Measurements from ENCODE around the gene MBTPS1.

Gene MBTPS1

GRCh38 chr16:84049403-84050060, 67.2 kb downstream of the MBTPS1 start:
- no peak for DNase-seq

- no peak for DNase-seq
Observed at GRCh38 chr16:84048871-84049270, 67.9 kb downstream of the MBTPS1 start.

- DNase-seq = no peak
Observed at GRCh38 chr16:84048270-84048669, 68.5 kb downstream of the MBTPS1 start.

GRCh38 chr16:84047626-84048025, 69.1 kb downstream of the MBTPS1 start:
- no peak for DNase-seq

GRCh38 chr16:84047206-84047605, 69.5 kb downstream of the MBTPS1 start:
- DNase-seq = no peak

- no peak for DNase-seq
Observed at GRCh38 chr16:84045818-84046470, 70.8 kb downstream of the MBTPS1 start.

GRCh38 chr16:84045001-84045817, 71.5 kb downstream of the MBTPS1 start:
- DNase-seq = no peak

GRCh38 chr16:84044118-84044488, 72.6 kb downstream of the MBTPS1 start:
- DNase-seq = no peak

GRCh38 chr16:84043486-84044117, 73.1 kb downstream of the MBTPS1 start:
- no peak for DNase-seq

- no peak for DNase-seq
Observed at GRCh38 chr16:84042879-84043485, 73.8 kb downstream of the MBTPS1 start.

- no peak for DNase-seq
Observed at GRCh38 chr16:84042308-84042878, 74.3 kb downstream of the MBTPS1 start, which contains the start of gene SLC38A8. Gene SLC38A8, minus strand, starts transcription at chr16:84042795. Its CDS starts 638 bp downstream, at chr16:84042157.

- no peak for DNase-seq
Observed at GRCh38 chr16:84041881-84042280, 74.9 kb downstream of the MBTPS1 start.

GRCh38 chr16:84040823-84041820, 75.6 kb downstream of the MBTPS1 start:
- DNase-seq = no peak

- DNase-seq = no peak
Observed at GRCh38 chr16:84040226-84040822, 76.4 kb downstream of the MBTPS1 start.

- DNase-seq = no peak
Observed at GRCh38 chr16:84039696-84040095, 77.0 kb downstream of the MBTPS1 start.

GRCh38 chr16:84038469-84038868, 78.3 kb downstream of the MBTPS1 start:
- no peak for DNase-seq

GRCh38 chr16:84036982-84037425, 79.7 kb downstream of the MBTPS1 start:
- no peak for DNase-seq

- DNase-seq = no peak
Observed at GRCh38 chr16:84036131-84036530, 80.6 kb downstream of the MBTPS1 start.

- DNase-seq = no peak
Observed at GRCh38 chr16:84034516-84034915, 82.2 kb downstream of the MBTPS1 start.

Measured in stimulated activated CD4-positive, alpha-beta T cell treated with anti-CD3 and anti-CD28 coated beads, Interleukin-4, amount 100 ng/mL, for 1 hour (primary cell).